HG02884 (cell line): ENCODE results near the gene MED27.

Experiments used
- ATAC-seq: cut with Tn5 transposase; IDR thresholded peaks from one replicate; pipeline ENCODE4 v1.9.1; 2021; ENCODE audit warnings: mild to moderate bottlenecking, moderate library complexity; ENCODE audit not compliant: unreplicated experiment

The MED27 gene

DNA sequence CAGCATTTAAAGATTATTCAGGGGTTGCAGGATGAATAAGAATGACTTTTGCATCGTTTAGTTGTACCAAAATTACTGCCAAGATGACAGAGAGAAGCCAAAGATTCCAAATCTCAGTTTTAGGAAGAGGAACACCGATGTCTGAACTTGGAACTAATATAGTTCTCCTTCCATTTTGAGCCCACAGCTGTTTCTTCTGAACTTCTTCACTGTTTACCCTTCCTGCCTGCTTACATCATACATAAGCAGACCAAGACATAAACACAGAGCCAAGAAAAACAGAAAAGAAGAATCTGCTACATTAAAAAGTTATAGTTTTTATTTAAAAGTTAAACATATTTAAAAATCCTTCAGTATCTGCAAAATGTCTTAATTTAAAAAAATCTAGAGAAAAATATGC, 192.8 kb downstream of the MED27 start:
- no peak for ATAC-seq

DNA sequence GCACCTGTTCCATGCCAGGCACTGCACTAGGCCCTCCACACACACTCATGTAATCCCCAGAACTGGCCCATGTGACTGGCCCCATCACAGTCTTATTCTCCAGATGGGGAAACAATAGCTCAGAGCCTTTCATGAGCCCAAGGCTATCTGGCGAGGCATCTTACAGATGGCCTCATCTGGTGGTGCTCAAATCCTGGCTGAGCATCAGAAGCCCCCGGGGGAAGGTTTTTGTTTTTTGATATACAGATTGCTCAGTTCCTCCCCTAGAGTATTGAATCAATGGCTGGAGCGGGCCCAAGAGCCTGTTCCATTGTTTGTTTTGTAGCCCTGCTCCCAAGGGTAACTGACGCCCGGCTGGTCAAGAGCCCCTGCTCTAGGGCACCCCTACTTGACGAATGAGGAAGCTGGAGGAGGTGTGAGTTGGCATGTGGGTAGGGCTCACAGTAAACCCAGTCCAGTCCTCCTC, 194.5 kb downstream of the MED27 start:
- ATAC-seq: no peak

DNA sequence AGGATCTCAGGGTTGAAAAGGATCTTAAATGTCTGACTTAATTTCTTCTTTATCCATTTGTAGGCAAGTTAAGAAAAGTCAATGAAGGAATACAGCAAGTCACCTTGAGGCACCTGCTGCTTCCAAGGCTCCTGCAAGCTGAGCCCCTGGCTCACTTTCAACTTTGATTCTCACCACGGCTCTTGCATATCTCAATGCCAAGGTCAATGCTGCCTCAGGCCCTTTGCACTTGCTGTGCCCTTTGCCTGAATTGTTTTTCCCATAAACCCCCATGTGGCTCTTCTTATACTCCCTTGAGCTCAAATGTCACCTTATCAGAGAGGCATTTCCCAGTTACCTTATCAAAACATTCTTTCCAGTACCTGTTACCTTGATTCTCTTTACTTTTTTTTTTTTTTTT, 195.4 kb downstream of the MED27 start:
- no peak for ATAC-seq

DNA sequence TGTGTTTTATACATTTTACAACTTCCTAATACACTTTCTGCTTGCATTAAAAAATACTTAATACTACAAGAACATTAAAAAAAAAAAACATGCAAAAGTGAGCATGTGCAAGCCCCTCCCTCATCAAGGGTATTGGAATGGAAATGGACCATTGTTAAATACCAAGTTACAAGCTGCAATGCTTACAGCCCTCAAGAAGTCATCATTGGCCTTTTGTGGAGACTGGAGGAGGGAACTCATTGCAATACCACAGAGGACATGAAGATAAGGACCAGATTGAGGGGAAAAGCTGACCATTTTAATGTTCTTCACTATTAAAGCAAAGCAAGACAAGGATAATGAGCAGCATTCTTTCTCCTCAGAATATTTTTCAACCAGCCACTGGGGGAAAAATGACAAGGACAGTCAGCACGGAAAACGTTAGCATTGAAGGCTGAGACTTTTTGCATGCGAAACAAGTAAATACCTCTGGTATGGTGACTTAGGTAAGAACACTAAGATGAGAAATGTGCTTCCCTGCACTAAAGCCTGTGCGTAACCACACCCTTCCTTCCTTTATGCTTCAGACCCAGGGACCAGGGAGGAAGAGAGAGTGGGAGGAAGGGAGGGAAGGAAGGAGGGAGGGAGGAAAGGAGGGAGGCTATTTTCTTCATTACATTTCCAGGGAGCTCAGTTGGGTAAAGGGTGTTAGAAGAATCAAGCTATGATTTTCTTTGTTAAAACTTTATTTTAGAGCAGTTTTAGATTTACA, 198.7 kb downstream of the MED27 start:
- no peak for ATAC-seq

DNA sequence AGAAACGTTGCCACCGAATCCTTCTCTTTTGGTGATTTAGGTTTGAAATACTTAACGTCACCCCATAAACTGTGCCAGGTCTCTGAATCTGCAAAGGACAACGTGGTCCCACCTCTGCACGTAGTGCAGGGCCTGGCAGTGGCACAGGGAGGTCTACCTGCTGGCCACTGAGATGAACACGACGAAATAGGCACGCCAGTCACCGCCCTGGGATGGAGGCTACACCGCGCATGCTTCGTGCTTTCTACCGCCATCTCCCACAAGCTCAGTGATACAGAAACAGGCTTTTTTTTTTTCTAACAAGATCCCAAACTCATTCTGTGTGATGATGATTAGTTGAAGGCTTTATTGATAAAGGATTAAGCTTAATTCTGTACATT, 199.8 kb downstream of the MED27 start:
- no peak for ATAC-seq

DNA sequence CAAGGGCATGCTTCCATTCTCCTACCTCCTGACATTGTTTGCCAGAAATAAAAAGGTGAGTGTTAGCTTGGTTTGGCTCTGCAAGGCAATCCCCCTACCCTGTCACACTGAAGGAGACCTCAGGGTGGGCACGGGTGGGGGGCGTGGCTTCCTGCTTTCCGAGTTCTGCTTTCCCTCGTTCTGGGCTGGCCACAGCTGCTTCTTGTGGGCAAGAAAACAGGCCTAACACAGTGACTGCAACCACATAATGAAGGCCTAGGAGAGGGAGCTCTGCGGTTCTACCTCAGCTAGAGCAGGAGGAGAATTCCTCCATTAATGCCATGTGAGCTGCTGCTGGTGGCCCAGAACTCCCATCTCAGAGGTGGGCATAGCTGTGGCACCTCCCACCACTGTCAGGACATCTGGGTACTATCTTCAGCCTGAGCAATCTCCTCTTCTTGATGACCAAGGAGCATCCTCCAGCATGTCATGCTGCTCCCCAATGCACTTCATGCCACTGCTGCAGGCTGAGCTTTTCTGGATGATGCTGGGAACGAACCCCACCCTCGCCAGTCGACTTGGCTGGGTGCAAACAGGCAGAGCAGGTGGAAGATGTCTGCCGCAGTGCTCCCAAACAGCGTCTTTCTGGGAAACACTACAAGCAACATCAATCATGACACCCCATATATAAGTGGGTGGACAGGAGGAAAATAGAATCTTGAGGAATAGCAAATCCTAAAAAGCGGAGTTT, 200.3 kb downstream of the MED27 start:
- no peak for ATAC-seq

DNA sequence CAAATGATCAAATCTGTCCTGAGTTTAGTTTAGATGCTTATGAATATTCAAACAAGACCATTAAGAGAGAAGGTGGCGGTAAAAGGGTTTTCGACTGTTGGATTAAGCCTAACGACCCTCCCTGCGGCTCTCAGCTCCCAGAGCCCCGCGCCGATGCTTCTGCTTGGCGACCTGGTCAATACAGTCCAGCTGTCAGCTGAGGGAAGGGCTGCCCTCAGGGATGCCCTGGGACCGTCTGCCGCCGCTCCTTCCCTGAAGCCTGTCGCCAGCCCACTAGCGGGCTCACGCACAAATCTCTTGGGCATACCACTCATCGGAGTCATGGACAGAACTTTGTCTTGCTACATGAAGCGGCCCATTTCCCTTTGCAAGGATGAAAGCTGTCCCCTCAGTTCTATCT, 203.2 kb downstream of the MED27 start:
- ATAC-seq: no peak

DNA sequence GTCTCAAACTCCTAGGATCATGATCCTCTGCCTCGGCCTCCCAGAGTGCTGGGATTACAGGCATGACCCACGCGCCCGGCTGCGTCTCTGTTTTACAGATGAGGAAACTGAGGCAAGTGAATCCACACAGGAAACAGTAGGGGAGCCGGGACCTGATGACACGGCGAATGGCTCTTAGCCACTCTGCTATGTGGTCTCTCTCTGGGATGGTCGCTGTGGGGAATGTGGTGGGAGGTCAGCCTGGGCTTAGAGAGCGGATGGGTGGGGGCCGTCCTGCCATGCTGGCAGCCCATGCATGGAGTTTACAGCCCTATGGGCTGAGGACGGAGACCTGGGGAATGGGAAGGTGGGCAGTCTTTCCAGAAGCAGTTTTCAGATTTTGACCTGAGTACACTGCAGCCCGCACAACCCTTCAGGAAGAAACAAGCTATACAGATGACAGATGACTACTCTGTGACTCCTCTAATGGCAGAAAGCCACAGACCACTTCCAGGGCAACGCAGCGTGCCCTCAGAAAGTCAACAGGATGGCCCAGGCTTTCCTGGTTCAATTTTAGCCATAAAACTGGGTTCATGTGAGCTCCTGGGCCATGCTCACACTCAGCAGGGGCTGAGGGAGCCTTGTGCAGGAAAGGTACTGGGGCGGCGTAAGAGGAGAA, 203.7 kb downstream of the MED27 start:
- no peak for ATAC-seq

DNA sequence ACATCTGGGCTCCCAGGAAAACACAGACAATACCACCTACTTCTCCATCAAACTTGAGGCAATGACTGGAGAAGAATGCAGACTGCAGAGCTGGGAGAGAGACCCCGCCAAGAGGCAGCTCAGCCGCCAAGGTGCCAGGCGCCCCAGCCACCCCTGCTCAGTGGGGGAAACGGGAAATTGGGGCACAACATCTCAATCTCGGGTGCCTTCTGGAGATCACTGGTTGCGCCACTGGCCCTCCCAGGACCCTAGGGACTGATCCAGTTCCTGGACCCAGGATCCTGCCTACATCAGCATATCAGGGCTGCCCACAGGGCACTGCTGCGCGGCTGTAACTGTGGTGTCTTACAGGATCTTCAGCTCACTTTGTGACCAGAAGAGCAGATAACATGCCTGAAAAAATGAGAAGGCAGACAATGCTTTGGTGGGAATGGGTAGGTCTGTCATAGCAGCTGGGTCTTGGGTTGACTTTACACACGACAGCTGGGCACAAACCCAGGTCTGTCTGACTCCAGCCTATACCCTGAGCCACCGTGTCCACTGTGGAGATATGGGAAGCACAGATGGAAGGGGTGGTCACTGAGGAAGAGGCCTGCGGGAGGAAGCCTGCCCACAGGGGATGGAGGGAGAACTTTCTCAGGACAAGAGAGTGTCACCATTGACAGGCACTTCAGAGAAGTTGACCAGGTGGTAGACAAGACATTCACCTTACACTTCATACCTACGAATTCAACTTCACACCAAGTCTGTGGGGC, 204.6 kb downstream of the MED27 start:
- no peak for ATAC-seq

DNA sequence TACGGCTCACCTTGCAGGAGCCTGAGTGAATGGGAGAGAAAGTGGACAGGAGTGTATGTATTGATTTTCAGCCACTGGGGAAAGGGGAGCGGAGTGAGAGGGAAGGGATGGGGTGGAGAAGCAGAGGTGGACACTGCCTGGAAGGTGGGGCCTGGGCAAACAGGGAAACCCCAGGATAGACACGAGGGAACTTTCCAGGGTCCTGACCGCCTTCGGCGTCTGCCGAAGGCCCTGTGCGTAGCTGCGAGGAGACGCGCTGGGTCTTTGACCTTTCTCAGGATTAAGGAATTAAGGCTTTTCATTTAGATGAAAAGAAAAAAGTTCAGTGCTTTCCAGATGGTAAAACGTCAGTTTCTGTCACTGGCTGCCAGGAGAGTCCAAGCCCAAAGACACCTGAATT, 205.2 kb downstream of the MED27 start:
- no peak for ATAC-seq

DNA sequence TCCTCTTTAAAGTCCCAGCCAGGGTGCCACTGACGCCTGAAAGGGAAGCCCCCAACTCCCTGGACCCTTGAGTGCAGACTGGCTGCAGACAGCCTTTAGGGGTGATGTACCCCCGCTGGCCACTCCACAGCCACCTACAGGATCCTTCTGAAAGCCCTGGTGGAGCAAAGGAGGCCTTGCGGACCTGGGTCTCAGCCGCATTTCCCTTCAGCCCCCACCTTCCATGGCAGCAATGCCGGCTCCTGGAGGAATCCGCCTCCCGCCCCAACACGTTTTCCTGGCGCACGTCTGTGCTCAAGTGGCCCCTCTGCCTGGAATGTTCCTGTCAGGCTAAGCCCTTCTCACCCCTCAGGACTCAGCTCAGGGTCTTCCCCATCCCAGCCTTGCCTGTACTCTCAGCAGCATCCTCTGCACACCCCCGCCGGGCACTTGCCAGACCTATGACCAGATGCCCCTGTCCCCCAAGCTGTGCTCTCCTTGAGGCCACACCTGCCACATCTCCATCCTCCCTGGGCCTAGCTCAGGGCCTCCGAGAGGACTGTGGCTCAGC, 205.7 kb downstream of the MED27 start:
- no peak for ATAC-seq

DNA sequence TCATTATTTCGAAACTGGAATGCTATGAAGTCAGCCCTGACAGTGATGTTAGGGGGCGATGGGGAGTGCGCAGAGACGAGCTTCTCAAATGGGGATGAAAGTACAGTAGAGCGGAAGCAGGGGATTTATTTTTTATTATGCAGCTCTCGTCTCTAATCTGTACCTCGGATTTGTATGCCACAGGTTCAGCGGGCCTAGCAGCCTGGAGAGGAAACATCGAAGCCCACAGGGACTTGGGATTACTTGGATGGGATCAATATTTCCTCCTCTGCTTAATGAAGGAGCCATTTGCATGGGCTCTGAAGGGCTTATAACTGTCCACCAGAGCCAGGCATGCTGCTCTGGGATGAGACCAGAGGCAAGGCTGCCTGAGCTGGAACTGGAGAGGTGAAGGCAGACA, 206.3 kb downstream of the MED27 start:
- ATAC-seq: no peak

DNA sequence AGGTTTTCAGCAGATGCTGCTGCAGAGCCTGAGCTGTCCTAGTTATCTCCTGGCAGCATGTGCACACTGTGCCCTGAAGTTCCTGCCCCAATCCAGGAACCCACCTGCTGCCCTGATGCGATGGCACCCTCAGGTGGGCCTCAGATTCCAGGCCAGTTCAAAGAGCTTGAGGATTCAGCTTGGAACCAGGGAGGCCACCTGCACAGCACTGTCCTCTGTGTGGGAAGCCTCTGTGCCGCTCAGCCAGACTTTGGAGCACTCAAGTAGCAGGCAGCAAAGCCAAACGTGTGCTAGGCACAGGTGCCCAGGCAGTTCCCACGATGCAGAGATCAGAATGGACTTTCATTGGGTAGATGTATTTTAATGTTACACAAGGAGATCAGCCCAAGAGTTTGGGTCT, 207.0 kb downstream of the MED27 start:
- no peak for ATAC-seq

DNA sequence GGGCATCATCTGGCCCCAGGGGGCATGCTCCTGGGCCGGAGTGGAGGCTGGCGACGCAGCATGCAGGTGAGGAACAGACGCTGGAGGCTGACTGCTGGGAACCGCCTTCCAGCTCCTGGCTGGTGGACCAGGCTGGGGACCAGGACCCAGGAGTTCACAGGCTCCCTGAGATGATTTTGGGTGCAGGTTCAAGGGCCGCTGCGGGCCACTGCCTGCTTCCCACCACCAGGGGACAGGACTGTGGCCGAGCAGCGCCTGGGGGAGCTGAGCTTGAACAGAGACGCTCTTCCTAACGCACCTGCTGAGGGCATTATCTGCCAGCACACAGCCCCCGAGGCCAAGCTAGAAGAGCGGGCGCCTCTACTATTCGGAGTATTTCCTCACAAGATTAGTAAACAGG, 207.7 kb downstream of the MED27 start:
- ATAC-seq: no peak

DNA sequence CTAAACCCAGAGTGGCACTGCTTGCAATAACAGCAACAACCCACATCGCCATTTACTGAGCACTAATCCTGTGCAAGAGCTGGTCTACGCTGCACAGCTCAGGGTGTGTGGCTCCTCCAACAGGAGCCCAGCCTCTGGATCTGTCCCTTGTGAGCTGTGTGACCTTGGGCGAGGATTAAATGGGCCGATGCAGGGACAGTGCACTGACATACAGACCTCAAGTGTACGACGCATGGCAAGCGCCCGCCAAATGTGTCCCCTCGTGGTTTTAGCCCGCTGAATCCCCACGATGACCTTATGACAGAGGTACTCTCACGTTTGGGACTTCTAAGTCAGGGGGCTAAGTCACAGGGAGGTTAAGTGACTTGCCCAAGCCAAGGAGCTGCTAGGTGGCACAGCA, 209.5 kb downstream of the MED27 start:
- no peak for ATAC-seq

DNA sequence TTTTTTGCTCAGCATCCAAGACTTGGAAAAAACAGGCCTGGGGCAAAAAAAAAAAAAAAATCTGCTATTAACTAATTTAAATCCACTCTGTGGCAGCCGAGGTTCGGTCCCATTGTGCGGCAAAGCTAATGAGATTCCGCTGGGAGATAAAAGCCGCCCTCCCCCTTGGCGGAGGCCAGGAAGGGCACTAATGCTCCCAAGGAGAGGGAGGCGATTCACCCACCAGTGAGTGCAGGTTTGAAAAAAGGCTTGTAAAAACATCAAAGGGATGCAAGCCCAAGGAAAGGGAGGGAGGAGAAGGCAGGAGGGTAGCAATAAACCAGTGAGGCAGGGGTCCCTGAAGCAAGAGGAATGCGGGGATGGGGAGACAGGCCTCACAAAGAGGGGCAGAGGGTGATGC, 210.3 kb downstream of the MED27 start:
- ATAC-seq: no peak

DNA sequence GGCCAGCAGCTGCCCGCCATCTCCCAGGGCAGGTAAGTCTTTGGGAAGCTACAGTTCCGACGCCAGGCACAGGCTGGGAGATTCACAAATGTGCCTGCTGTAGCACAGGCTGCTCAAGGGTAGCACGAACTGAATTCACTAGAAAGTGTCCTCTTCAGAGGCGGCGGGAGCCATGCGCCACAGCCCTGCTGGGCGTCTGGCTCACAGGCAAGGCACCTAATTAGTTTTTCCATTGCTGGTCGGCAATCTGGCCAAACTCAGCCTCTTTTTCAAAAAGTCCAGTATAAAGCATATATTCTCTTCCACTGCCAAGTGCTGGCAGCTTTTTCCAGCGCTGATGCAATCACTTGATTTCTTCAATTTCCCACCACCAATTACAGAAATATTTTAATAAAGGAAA, 210.9 kb downstream of the MED27 start:
- no peak for ATAC-seq

DNA sequence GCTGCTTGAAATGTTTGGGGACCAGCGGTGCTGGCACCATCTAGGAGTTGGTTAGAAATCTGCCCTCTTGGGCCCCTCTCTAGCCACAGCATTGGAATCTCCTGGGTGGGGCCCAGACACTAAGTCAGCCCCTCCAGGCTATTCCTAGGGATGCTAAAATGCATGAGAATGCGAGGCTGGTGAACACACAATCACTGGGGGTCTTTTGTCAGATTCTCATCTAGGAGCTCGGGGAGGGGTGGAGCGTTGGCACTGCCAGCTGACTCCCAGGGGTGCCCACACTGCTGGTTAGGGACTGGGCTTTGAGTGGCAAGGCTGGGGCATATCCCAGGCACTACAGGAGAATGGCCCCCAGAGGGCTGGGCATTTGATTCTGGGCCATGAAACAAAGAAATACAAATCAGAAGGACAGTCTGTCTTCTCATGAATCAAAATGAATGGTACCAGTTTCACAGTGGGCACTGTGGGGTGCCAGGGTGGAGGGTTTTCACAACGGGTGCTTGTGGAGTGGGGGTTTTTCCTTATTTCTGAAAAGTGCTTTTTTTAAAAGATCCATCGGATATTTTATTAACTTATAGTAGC, 212.0 kb downstream of the MED27 start:
- ATAC-seq: no peak

DNA sequence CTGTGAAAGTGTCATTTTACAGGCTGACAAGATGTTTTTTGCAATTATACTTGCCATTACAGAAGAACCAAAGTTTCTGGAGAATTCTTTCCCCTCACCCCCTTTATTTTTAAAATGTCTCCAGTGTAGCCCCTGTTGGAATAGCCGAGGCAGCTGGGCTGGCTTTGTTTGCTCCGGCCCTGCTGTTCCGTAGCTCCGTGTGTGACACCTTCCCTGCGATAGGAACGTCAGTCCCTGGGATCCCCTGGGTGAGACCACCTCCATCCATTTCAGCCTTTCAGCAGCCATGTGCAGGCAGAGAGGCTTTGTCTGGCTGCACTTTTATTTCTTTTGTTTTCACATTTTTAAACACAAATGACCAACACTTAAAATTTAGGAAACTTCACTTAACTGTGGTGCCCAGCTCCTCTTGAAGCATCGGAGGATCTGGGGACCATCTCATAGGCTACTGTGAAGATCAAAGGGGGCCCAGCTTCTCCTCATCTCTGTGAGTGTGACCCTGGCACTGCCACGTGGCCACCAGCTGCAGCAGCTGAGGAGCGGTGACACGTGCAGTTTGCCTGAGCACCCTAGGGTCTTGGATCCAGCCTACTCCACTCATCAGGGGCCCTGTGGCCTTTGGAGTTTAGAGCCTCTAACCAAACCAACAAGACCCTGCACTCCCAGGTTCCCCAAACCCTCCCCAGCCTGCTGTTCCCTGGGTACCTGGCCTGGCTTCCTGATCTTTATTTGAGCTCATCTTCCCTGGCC, 214.0 kb downstream of the MED27 start:
- no peak for ATAC-seq

DNA sequence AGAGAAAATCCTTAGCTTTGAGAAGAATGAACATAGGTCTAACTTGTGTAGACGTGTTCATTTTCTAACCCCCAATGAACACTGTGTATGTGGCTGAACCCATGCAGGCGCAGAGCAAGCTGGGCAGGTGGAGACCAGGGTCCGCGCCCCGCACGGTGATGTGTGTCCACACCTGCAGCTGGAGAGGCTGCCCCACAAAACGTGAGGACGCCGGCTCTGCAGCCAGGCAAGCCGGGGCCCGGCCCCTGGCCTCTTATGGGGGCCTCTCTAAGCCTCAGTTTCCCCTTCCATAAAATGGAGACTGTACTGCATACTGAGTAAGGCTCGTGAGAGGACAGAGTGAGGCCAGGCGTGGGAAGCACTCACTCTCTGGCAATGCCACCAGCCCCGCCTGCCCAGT, 215.1 kb downstream of the MED27 start:
- ATAC-seq: no peak
